ENCODE data around the gene RXFP4. TPM values are rescaled to one million over a fixed set of nuclear protein-coding genes. Genes with fewer than 3 reads are reported as not detected.
"Not testable (repeated sequence)": the region's sequence is repeated elsewhere in the genome, so short reads cannot be mapped to it uniquely, and the experiment has no call there.

Gene RXFP4
- polyA plus RNA-seq, 3 donors: 0.08 TPM; not detected in 2

DNA sequence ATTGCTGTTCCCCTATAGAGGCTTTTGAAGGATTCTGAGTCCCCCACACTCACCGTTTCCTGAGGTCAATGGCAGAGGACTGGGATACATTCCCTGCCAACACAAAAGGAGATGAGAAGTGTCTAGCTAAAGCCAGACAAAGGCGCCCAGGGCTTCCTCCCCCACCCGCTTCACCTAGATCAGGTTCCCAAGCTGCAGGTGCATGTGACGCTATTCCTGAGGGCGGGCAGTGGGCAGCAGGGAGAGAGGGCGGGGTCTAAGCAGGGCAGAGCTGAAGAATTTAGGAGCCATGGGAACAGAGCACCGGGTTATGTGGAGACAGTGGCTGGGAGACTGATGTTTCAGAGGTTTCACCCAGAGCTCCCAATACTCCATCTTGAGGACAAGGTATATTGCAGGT lies 42.9 kb downstream of the RXFP4 start:
- H3K27me3 Mint-ChIP-seq (ENCODE audit: low read depth in 3 of 3): peaks cover 0 to 3% (median 2%) of the 10 kb centered on the region in 3 donors
- Histone ChIP-seq H3K4me3 (replicated peaks in 1 of 3; ENCODE audit: low read depth in 2 of 3, low read length in 3 of 3) (no peak overlapping the region), H3K9me3 (replicated peaks in 1 of 2; ENCODE audit: control insufficient read depth in 1 of 2, insufficient read depth in 1 of 2, low read length in 2 of 2) (no peaks in the 10 kb centered on the region), H2AFZ (ENCODE audit: insufficient read depth, low read depth, low read length, poor library complexity, severe bottlenecking) (no peak overlapping the region), H3K27ac (ENCODE audit: low read depth in 1 of 2, low read length in 2 of 2) (no peak overlapping the region), H3K9ac (ENCODE audit: insufficient read depth, low read length, poor library complexity, severe bottlenecking) (no peak overlapping the region), H3K27me3 (ENCODE audit: control insufficient read depth in 2 of 2, insufficient read depth in 2 of 2, low read length in 2 of 2) (no peaks in the 10 kb centered on the region), H3K36me3 (replicated peaks in 1 of 2; ENCODE audit: control insufficient read depth in 1 of 2, insufficient read depth in 2 of 2, low read length in 2 of 2) (no peaks in the 10 kb centered on the region), H3K4me1 (ENCODE audit: control insufficient read depth in 1 of 2, insufficient read depth in 2 of 2, low read length in 2 of 2) (peaks cover 55 to 57% of the 10 kb centered on the region in 2 donors), H3K79me2 (ENCODE audit: insufficient read depth, low read length) (peaks cover 49% of the 10 kb centered on the region), H3K4me2 (replicated peaks; ENCODE audit: extremely low read depth, low read length, poor library complexity, severe bottlenecking) (no peak overlapping the region), H4K20me1 (ENCODE audit: insufficient read depth, low read length) (peaks cover 5% of the 10 kb centered on the region)
- DNase-seq: no peak
- intact Hi-C loops (cut with micrococcal nuclease): no loop called here
- peaks cover 9 to 22% of the 10 kb centered on the region in 2 donors for H3K36me3 Mint-ChIP-seq
- WGBS (ENCODE audit: insufficient coverage): 100% methylated on average over 5 of the region's 7 CpGs
- peaks cover 0 to 2% (median 0%) of the 10 kb centered on the region in 7 donors for H3K9me3 Mint-ChIP-seq
- H3K27ac Mint-ChIP-seq: peak overlapping the region in 2 of 7 donors; percentile 10 to 80
- H3K4me3 Mint-ChIP-seq: no peak overlapping the region
- no peak for TF ChIP-seq CTCF (IDR thresholded peaks at IDR 0.05)
- H3K4me1 Mint-ChIP-seq: peaks cover 68% of the 10 kb centered on the region

GRCh38 chr1:155984903-155985645 lies 43.6 kb downstream of the RXFP4 start:
- H3K4me1 ChIP-seq (ENCODE audit: control insufficient read depth in 1 of 2, insufficient read depth in 2 of 2, low read length in 2 of 2): peaks cover 55 to 57% of the 10 kb centered on the region in 2 donors
- H2AFZ ChIP-seq (ENCODE audit: insufficient read depth, low read depth, low read length, poor library complexity, severe bottlenecking); H3K9me3 Mint-ChIP-seq; H3K36me3 ChIP-seq (replicated peaks in 1 of 2; ENCODE audit: control insufficient read depth in 1 of 2, insufficient read depth in 2 of 2, low read length in 2 of 2); H3K9ac ChIP-seq (ENCODE audit: insufficient read depth, low read length, poor library complexity, severe bottlenecking); H3K4me3 ChIP-seq (replicated peaks in 1 of 3; ENCODE audit: low read depth in 2 of 3, low read length in 3 of 3); DNase-seq; H3K4me3 Mint-ChIP-seq; H3K27ac ChIP-seq (ENCODE audit: low read depth in 1 of 2, low read length in 2 of 2); H3K9me3 ChIP-seq (replicated peaks in 1 of 2; ENCODE audit: control insufficient read depth in 1 of 2, insufficient read depth in 1 of 2, low read length in 2 of 2); H3K27me3 Mint-ChIP-seq (ENCODE audit: low read depth in 3 of 3); H3K27me3 ChIP-seq (ENCODE audit: control insufficient read depth in 2 of 2, insufficient read depth in 2 of 2, low read length in 2 of 2); intact Hi-C loops (cut with micrococcal nuclease); H3K4me2 ChIP-seq (replicated peaks; ENCODE audit: extremely low read depth, low read length, poor library complexity, severe bottlenecking); H4K20me1 ChIP-seq (ENCODE audit: insufficient read depth, low read length); H3K27ac Mint-ChIP-seq: not testable (repeated sequence)
- peaks cover 41% of the 10 kb centered on the region for H3K79me2 ChIP-seq (ENCODE audit: insufficient read depth, low read length)
- WGBS (ENCODE audit: insufficient coverage): 90% methylated on average over 5 of the region's 11 CpGs
- Mint-ChIP-seq H3K4me1 (peaks cover 68% of the 10 kb centered on the region), H3K36me3 (peaks cover 9 to 22% of the 10 kb centered on the region in 2 donors)

Data from CD14-positive monocyte (primary cell).